Stomach (tissue), 9 donors: ENCODE data around the gene MAGI2. TPM values are rescaled to one million over a fixed set of nuclear protein-coding genes. Genes with fewer than 3 reads are reported as not detected.

Source experiments
- DNase-seq, 2 donors: peaks; one replicate each; pipeline versions ENCODE4 v3.0.0 to v3.0.0-alpha.2; 2013 to 2019
- H3K27ac ChIP-seq, 5 donors: fragments of 200-600 bp in 4 of 5; sonication (generic) in 4 of 5; one replicate each; pipeline ENCODE4 v1.5.1; 2013 to 2019; ENCODE audit warnings: mild to moderate bottlenecking in 1 of 5, moderate library complexity in 1 of 5
- H3K27me3 ChIP-seq, 3 donors: fragments of 200-600 bp; sonication (generic); one replicate each; pipeline ENCODE4 v1.5.1; 2017 to 2019; ENCODE audit warnings: mixed run types in 1 of 3
- H3K36me3 ChIP-seq, 4 donors: fragments of 200-600 bp; sonication (generic); 1 replicate in 3 of 4; 2 replicates in 1 of 4; pipeline ENCODE4 v1.5.1; 2016 to 2019
- H3K4me1 ChIP-seq, 4 donors: fragments of 200-600 bp; sonication (generic); one replicate each; pipeline ENCODE4 v1.5.1; 2016 to 2019
- H3K4me3 ChIP-seq, 4 donors: fragments of 200-600 bp; sonication (generic) in 3 of 4; one replicate each; pipeline ENCODE4 v1.5.1; 2016 to 2019; ENCODE audit warnings: mild to moderate bottlenecking in 1 of 4
- H3K9me3 ChIP-seq, 4 donors: fragments of 200-600 bp; sonication (generic); one replicate each; pipeline ENCODE4 v1.5.1; 2016 to 2019
- CTCF ChIP-seq, 7 experiments: fragments of 450-650 bp in 4 of 7; fragments of 200-600 bp in 3 of 7; sonication (generic) in 3 of 7; IDR thresholded peaks; one replicate each; pipeline ENCODE4 v1.5.1; 2016 to 2019; ENCODE audit warnings: antibody characterized with exemption in 7 of 7, control low read depth in 2 of 7, mild to moderate bottlenecking in 1 of 7
- EP300 ChIP-seq: sonication (generic); formaldehyde crosslinking; IDR thresholded peaks from one replicate; pipeline ENCODE4 v1.6.1; 2017; ENCODE audit warnings: antibody characterized with exemption
- POLR2A ChIP-seq, 4 donors: fragments of 450-650 bp; IDR thresholded peaks; one replicate each; pipeline ENCODE4 v1.6.1; 2016; ENCODE audit warnings: antibody characterized with exemption in 4 of 4, control low read depth in 2 of 4, mild to moderate bottlenecking in 1 of 4, moderate library complexity in 1 of 4
- POLR2AphosphoS5 ChIP-seq, 3 donors: sonication (generic); formaldehyde crosslinking; IDR thresholded peaks; one replicate each; pipeline ENCODE4 v1.6.1; 2016; ENCODE audit warnings: antibody characterized with exemption in 3 of 3
- WGBS, 5 donors: extraction: QIAGEN DNeasy Blood & Tissue Kit in 3 of 5; methylation state at CpG; one replicate each; pipeline versions ENCODE4 v1.1.5 to v1.1.7; 2013 to 2018; 5-methylcytosine and 5-hydroxymethylcytosine counted together
- intact Hi-C: fragments of 100-400 bp; cut with DNase I; formaldehyde crosslinking; loops from one replicate; pipeline ENCODE4 v1.15.1; 2023; ENCODE audit warnings: low total_unique reads
- polyA plus RNA-seq, 3 donors: library from polyadenylated mRNA; stranded (reverse); fragments of 200-250 nt; gene quantifications; one replicate each; pipeline ENCODE4 v1.2.3, GENCODE V29; 2013
- total RNA-seq, 5 donors: library from RNA; depleted of rRNA; stranded (reverse); fragments of >200 nt; gene quantifications; one replicate each; pipeline versions ENCODE4 v1.1.0 to v1.2.3, GENCODE V29; 2014 to 2016
- donor health status: healthy with polysubstance abuse.
- donor health status: Bipolar disorder and iron deficiency.
- donor health status: healthy.

Gene MAGI2
- total and polyA plus RNA-seq, 8 donors = 0.92 to 53.9 (median 5.8) TPM

- no peak for DNase-seq
- no peak for TF ChIP-seq POLR2AphosphoS5 (IDR thresholded peaks at IDR 0.05)
- no peak for TF ChIP-seq POLR2A (IDR thresholded peaks at IDR 0.05)
- no peak for TF ChIP-seq EP300
- no peak for TF ChIP-seq CTCF (IDR thresholded peaks at IDR 0.05)
- Histone ChIP-seq H3K36me3 (no peaks in the 10 kb centered on the region), H3K9me3 (peaks cover 0 to 6% (median 0%) of the 10 kb centered on the region in 4 donors), H3K27me3 (no peaks in the 10 kb centered on the region), H3K27ac (no peak overlapping the region), H3K4me3 (no peak overlapping the region), H3K4me1 (no peaks in the 10 kb centered on the region)
- intact Hi-C loops = no loop called here
- 75 to 85% (median 79%) methylated on average over 3 of the region's 3 CpGs for WGBS, 5 donors
These were observed 1041.1 kb downstream of the MAGI2 start for GRCh38 chr7:78412216-78412858.

- no peak for DNase-seq
- WGBS, 5 donors = 83 to 91% (median 85%) methylated on average over 3 of the region's 3 CpGs
- H3K4me3 ChIP-seq = no peak overlapping the region
- no peak overlapping the region for H3K27ac ChIP-seq
- no peaks in the 10 kb centered on the region for H3K27me3 ChIP-seq
- intact Hi-C loops = no loop called here
- H3K36me3 ChIP-seq = no peaks in the 10 kb centered on the region
- TF ChIP-seq POLR2AphosphoS5 (IDR thresholded peaks at IDR 0.05) = no peak
- no peak for TF ChIP-seq POLR2A (IDR thresholded peaks at IDR 0.05)
- no peak for TF ChIP-seq EP300
- no peak for TF ChIP-seq CTCF (IDR thresholded peaks at IDR 0.05)
- no peaks in the 10 kb centered on the region for H3K9me3 ChIP-seq
- H3K4me1 ChIP-seq = no peaks in the 10 kb centered on the region
These were observed 1046.4 kb downstream of the MAGI2 start for GRCh38 chr7:78407031-78407430.

GRCh38 chr7:78406531-78406930, 1046.9 kb downstream of the MAGI2 start:
- H3K4me3 ChIP-seq = no peak overlapping the region
- no peaks in the 10 kb centered on the region for H3K4me1 ChIP-seq
- H3K36me3 ChIP-seq = no peaks in the 10 kb centered on the region
- no peak overlapping the region for H3K27ac ChIP-seq
- H3K27me3 ChIP-seq = no peaks in the 10 kb centered on the region
- no peak for TF ChIP-seq POLR2AphosphoS5 (IDR thresholded peaks at IDR 0.05)
- no peak for TF ChIP-seq POLR2A (IDR thresholded peaks at IDR 0.05)
- TF ChIP-seq CTCF (IDR thresholded peaks at IDR 0.05) = no peak
- no peak for TF ChIP-seq EP300
- no peaks in the 10 kb centered on the region for H3K9me3 ChIP-seq
- intact Hi-C loops = no loop called here
- no peak for DNase-seq

GRCh38 chr7:78402096-78402495, 1051.4 kb downstream of the MAGI2 start:
- Histone ChIP-seq H3K9me3 (no peaks in the 10 kb centered on the region), H3K27ac (no peak overlapping the region), H3K4me3 (no peak overlapping the region), H3K27me3 (no peaks in the 10 kb centered on the region), H3K36me3 (no peaks in the 10 kb centered on the region), H3K4me1 (no peaks in the 10 kb centered on the region)
- 81 to 89% (median 87%) methylated on average over 4 of the region's 4 CpGs for WGBS, 5 donors
- DNase-seq = no peak
- no peak for TF ChIP-seq CTCF (IDR thresholded peaks at IDR 0.05)
- TF ChIP-seq EP300 = no peak
- TF ChIP-seq POLR2A (IDR thresholded peaks at IDR 0.05) = no peak
- no peak for TF ChIP-seq POLR2AphosphoS5 (IDR thresholded peaks at IDR 0.05)
- intact Hi-C loops = no loop called here
